Neuron (in vitro differentiated cells): ENCODE results near the gene FMN1.
"Not testable (repeated sequence)": the region's sequence is repeated elsewhere in the genome, so short reads cannot be mapped to it uniquely, and the experiment has no call there.

Experiments used
- H2AFZ ChIP-seq: one replicate; pipeline ENCODE4 v1.6.1; 2013; ENCODE audit warnings: low read depth, mild to moderate bottlenecking, inconsistent platforms, low read length, moderate library complexity
- H3K27me3 ChIP-seq: one replicate; pipeline ENCODE4 v1.6.1; 2013; ENCODE audit warnings: low read length; ENCODE audit not compliant: insufficient read depth
- H3K36me3 ChIP-seq: one replicate; pipeline ENCODE4 v1.6.1; 2013; ENCODE audit warnings: low read length; ENCODE audit not compliant: insufficient read depth
- H3K4me1 ChIP-seq: one replicate; pipeline ENCODE4 v1.6.1; 2013; ENCODE audit warnings: low read length; ENCODE audit not compliant: insufficient read depth
- H3K4me3 ChIP-seq: 2 replicates; pipeline ENCODE4 v1.5.1; 2013; ENCODE audit warnings: mild to moderate bottlenecking, low read length, moderate library complexity
- H3K9me3 ChIP-seq: one replicate; pipeline ENCODE4 v1.6.1; 2013; ENCODE audit warnings: low read length

Gene FMN1

DNA sequence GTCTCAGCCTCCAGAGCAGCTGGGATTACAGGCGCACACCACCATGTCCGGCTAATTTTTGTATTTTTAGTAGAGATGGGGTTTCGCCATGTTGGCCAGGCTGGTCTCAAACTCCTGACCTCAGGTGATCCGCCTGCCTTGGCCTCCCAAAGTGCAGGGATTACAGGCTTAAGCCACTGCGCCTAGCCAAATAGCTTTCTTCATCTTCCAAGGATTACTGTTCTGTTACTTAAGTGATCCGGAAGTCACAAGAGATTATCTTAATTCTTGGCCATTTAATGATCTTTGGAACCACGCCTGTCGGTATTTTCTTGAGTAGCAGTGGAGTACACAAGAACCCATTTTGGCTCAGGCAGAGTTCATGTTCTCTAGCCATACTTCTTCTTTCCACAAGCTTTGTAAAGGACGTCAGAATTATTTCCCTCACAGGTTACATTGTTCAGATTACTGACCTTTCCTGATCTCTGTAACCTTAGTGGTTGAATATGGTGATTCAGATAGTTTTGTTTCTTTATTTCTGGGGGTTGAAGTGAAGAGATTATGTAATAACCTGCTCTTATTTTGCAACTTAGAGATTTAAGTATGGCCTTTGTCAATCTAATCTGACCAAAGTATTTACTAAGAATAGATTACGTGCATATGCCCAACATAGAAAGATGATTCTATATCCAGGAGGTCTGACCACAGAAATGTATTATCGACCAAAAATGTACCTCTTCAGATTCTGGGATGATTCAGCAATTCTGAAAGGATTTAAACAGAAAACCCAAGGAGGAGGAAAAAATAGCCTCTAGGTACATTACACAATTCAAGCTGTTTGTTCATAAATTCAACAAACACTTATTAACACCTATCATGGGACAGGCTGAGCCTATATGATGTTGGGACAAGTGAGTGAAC, 344.5 kb downstream of the FMN1 start:
- Histone ChIP-seq H3K9me3 (peaks cover 2% of the 10 kb centered on the region), H3K36me3 (no peaks in the 10 kb centered on the region)

GRCh38 chr15:32846671-32847070, 347.8 kb downstream of the FMN1 start:
- not testable (repeated sequence) for H3K27me3 ChIP-seq, H3K4me1 ChIP-seq, H3K36me3 ChIP-seq, H2AFZ ChIP-seq, H3K9me3 ChIP-seq, H3K4me3 ChIP-seq

More for the DNA sequence above, 344.5 kb downstream of the FMN1 start:
- Histone ChIP-seq H2AFZ (no peak overlapping the region), H3K27me3 (no peaks in the 10 kb centered on the region), H3K4me1 (no peaks in the 10 kb centered on the region), H3K4me3 (no peak overlapping the region)

GRCh38 chr15:32844118-32844711, 350.3 kb downstream of the FMN1 start:
- Histone ChIP-seq H3K4me3 (no peak overlapping the region), H2AFZ (no peak overlapping the region), H3K27me3 (no peaks in the 10 kb centered on the region), H3K4me1 (no peaks in the 10 kb centered on the region), H3K9me3 (peaks cover 2% of the 10 kb centered on the region), H3K36me3 (no peaks in the 10 kb centered on the region)

DNA sequence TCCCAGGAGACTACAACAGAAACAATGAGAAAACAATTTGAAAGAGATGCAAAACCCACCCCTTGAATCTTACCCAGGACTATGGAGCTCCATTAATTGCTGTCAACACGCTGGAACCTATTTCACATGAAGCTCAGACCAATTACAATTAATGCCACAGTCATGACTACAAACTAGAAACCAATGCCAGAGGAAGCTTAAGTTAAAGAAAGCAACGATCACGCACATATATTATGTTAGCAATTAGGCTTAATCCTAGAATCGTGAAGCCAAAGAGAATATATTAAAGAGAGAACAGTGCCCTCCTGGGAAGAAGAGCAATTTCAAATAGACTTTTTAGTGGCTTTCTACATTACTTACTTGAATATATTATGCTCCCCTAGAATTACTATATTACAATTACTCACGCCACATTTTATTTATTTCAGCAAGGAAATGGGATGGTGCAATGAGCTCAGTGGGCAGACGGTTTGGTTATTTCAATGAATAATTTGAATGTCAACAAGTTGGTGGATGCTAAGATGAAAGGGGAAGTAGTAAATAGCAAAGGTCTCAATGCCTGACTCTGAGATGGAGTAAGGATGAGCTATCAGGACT, 351.2 kb downstream of the FMN1 start:
- H3K36me3 ChIP-seq, result no peaks in the 10 kb centered on the region
- H3K27me3 ChIP-seq, result no peaks in the 10 kb centered on the region
- no peak overlapping the region for H2AFZ ChIP-seq
- no peaks in the 10 kb centered on the region for H3K4me1 ChIP-seq
- H3K9me3 ChIP-seq, result peaks cover 2% of the 10 kb centered on the region
- H3K4me3 ChIP-seq, result no peak overlapping the region

DNA sequence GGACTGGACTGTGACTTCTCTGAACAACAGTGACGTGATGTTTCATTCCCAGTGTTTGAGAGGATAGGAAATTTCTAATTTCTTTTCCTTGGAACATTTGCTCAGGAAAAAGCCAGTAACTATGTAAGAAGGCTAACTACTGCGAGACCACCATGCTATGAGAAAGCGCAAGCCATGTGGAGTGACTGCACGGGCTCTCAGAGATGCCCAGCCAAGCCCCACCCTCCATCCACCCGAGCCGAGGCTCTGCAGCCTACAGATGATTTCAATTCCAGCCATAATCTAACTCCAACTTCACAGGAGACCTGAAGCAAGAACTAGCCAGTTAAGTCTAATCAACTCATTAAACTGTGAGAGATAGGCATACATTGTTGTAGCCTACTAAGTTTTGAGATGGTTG, 352.4 kb downstream of the FMN1 start:
- Histone ChIP-seq H3K4me3 (no peak overlapping the region), H3K27me3 (no peaks in the 10 kb centered on the region), H2AFZ (no peak overlapping the region), H3K4me1 (peaks cover 1% of the 10 kb centered on the region), H3K36me3 (no peaks in the 10 kb centered on the region), H3K9me3 (peaks cover 2% of the 10 kb centered on the region)

DNA sequence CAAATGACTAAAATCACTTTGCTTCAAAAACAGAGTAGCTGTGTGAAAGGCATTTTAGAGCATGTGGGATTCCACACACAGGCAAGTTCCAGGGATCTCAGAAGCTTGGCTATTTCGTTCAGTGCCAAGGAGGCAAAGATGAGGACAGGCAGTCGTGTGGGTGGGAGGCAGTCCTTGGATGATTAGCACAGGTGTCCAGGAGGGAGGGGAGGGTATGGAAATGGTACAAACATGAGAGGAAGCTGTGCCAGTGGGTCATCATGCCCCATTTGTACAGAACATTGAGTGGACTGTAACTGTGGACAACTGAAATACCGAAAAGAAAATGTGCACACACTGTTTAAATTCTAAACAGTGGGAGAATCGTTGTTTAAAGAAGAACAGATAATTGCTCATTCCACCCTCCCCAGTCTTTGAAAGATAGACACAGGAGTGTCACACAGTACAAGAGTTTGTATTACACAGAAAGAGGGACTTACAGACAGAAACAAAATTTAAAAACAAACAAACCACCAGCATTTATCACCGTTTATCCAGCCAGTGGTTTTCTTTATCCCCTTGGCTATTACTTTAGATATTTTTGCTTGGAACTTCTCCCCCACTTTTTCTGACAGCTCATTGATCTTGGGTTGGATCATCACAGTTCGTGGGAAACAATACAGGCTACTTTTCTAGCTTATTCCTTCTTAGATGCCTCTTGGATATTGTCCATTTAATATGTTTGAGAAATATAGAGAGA, 353.8 kb downstream of the FMN1 start:
- H2AFZ ChIP-seq, result no peak overlapping the region
- peaks cover 5% of the 10 kb centered on the region for H3K4me1 ChIP-seq
- H3K9me3 ChIP-seq, result no peaks in the 10 kb centered on the region
- no peaks in the 10 kb centered on the region for H3K36me3 ChIP-seq
- no peak overlapping the region for H3K4me3 ChIP-seq
- H3K27me3 ChIP-seq, result no peaks in the 10 kb centered on the region

GRCh38 chr15:32838820-32839219, 355.7 kb downstream of the FMN1 start:
- no peak overlapping the region for H2AFZ ChIP-seq
- H3K9me3 ChIP-seq, result no peaks in the 10 kb centered on the region
- H3K27me3 ChIP-seq, result no peaks in the 10 kb centered on the region
- no peak overlapping the region for H3K4me3 ChIP-seq
- no peaks in the 10 kb centered on the region for H3K36me3 ChIP-seq
- peaks cover 8% of the 10 kb centered on the region for H3K4me1 ChIP-seq

DNA sequence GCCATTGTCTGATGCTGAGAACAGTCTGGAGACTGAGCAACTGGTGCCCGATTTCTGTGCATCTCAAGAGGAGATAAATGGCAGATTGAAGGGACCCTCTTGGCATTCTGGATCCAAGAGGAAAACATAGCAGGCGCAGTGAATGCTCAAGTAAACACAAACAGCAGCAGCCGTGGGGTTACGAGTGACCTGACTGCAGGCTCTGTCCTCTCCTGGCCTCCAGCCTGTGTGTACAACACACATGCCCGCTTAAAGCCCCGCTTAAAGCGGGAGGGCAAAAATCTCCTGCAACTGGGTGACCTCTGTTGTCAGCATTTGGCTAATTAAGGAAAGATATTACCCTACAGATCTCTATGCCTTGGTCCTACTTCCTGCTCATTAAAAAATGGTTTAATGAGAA, 356.2 kb downstream of the FMN1 start:
- Histone ChIP-seq H2AFZ (no peak overlapping the region), H3K9me3 (no peaks in the 10 kb centered on the region), H3K4me1 (peaks cover 8% of the 10 kb centered on the region), H3K36me3 (no peaks in the 10 kb centered on the region), H3K27me3 (no peaks in the 10 kb centered on the region), H3K4me3 (no peak overlapping the region)

GRCh38 chr15:32837935-32838334, 356.6 kb downstream of the FMN1 start:
- Histone ChIP-seq H3K4me3 (no peak overlapping the region), H3K36me3 (no peaks in the 10 kb centered on the region), H3K9me3 (no peaks in the 10 kb centered on the region), H3K4me1 (peaks cover 8% of the 10 kb centered on the region), H3K27me3 (no peaks in the 10 kb centered on the region), H2AFZ (no peak overlapping the region)

DNA sequence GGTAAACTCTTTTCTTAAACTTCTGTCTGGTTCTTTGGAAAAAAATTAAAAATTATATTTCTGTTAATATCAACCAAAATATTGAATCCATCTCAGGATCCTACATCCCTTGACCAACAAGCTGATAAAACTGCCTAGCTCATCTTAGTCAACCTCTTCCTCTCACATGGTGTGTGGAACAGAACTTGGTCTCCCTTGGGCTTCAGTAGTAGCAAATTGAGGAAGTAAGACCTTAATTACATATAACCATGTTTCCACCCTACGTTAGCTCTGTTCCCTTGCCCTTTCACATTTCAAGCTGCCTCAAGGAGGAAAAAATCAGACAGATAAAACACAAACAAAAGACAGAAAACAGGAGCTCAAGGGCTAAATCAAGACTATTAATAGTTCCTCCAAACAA, 360.4 kb downstream of the FMN1 start:
- Histone ChIP-seq H3K27me3 (no peaks in the 10 kb centered on the region), H2AFZ (no peak overlapping the region), H3K4me3 (no peak overlapping the region), H3K36me3 (no peaks in the 10 kb centered on the region), H3K9me3 (no peaks in the 10 kb centered on the region), H3K4me1 (peaks cover 8% of the 10 kb centered on the region)

GRCh38 chr15:32833379-32833821, 361.1 kb downstream of the FMN1 start:
- Histone ChIP-seq H3K4me1 (peaks cover 8% of the 10 kb centered on the region), H3K27me3 (no peaks in the 10 kb centered on the region), H3K4me3 (no peak overlapping the region), H3K9me3 (no peaks in the 10 kb centered on the region), H2AFZ (no peak overlapping the region), H3K36me3 (no peaks in the 10 kb centered on the region)

DNA sequence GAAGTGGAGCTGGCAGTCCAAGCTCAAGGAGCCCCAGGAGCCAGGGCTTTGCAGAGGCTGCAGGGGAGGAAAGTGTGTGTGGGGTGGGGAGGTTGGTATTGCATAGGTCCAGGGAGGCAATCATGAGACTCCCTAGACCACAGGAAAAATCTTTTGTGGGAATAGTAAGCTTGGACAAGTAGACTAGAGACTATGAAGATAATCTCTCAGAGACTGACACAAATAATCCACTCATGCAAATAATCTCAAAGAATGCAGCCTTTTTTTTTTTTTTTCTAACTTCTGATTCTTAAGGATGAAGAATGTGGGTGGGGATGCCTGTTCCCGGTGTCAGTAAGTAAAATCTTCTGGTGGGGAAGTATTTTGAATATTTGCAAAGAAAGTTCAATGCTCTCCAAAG, 363.0 kb downstream of the FMN1 start:
- H2AFZ ChIP-seq, result no peak overlapping the region
- H3K4me1 ChIP-seq, result peaks cover 4% of the 10 kb centered on the region
- H3K36me3 ChIP-seq, result no peaks in the 10 kb centered on the region
- H3K27me3 ChIP-seq, result no peaks in the 10 kb centered on the region
- H3K9me3 ChIP-seq, result peaks cover 2% of the 10 kb centered on the region
- no peak overlapping the region for H3K4me3 ChIP-seq

DNA sequence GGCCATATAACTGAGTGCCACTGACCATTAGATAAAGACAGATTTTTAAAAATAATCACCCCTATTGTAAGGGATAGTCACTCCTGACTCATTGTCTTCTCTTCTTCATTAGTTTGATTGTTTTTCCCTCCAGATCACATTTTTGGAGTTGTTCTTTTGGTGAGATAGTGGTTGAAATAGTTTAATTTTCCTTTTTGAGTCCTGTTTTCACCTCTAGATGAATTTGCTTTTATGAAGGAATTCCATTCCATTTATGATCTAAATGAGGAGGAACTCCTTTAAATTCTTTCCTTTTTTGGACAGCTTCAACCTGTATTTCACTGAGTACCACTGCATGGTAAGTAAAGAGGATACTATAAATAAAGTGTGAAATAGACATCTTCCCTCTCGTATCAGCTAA, 364.3 kb downstream of the FMN1 start:
- peaks cover 2% of the 10 kb centered on the region for H3K9me3 ChIP-seq
- H3K27me3 ChIP-seq, result no peaks in the 10 kb centered on the region
- H3K4me1 ChIP-seq, result peaks cover 4% of the 10 kb centered on the region
- H3K36me3 ChIP-seq, result no peaks in the 10 kb centered on the region
- no peak overlapping the region for H3K4me3 ChIP-seq
- no peak overlapping the region for H2AFZ ChIP-seq
